C4-2B (cell line): ENCODE data around the gene SIGLEC10.

Experiments
- H3K27ac ChIP-seq: fragments of 450-650 bp; 2 replicates; pipeline ENCODE4 v1.5.1; 2017
- ZFX ChIP-seq: fragments of 450-650 bp; IDR thresholded peaks from 2 replicates; pipeline ENCODE4 v1.6.1; 2017
- TF ChIP-seq, protein P1 (sequence below): fragments of 450-650 bp; conservative IDR thresholded peaks from 2 replicates; pipeline ENCODE4 v1.5.1; 2017; ENCODE audit warnings: mild to moderate bottlenecking

Gene SIGLEC10

DNA sequence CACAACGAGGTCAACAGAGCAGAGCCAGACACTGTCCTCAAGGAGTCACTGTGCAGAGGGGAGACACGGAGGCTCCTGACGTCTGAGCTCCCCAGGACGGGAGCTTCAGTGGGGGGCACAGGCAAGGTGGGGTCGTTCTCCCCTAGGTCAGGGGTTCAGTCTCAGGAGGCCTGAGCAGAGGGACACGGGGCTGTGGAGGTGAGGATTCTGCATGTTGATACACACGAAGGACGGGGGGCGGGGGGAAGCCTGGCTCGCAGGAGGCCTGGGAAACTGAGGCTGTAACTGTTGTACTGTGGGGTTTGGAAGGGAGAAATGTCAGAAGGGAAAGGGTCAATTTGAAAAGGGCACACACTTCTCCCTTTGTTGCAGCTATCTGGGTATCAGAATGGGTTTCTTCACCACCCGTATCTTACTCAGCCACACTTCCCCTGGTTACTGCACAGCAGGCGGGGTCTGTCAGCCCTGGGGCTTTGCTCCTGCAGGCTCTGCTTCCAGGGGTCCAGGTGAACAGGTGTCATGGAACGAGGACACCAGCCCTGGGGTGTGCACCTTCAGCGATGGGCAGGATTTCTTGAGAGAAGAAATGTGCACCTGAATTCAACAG, 41.6 kb upstream of the SIGLEC10 start:
- no peak overlapping the region for H3K27ac ChIP-seq
- TF ChIP-seq, protein P1, sequence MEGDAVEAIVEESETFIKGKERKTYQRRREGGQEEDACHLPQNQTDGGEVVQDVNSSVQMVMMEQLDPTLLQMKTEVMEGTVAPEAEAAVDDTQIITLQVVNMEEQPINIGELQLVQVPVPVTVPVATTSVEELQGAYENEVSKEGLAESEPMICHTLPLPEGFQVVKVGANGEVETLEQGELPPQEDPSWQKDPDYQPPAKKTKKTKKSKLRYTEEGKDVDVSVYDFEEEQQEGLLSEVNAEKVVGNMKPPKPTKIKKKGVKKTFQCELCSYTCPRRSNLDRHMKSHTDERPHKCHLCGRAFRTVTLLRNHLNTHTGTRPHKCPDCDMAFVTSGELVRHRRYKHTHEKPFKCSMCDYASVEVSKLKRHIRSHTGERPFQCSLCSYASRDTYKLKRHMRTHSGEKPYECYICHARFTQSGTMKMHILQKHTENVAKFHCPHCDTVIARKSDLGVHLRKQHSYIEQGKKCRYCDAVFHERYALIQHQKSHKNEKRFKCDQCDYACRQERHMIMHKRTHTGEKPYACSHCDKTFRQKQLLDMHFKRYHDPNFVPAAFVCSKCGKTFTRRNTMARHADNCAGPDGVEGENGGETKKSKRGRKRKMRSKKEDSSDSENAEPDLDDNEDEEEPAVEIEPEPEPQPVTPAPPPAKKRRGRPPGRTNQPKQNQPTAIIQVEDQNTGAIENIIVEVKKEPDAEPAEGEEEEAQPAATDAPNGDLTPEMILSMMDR, result no peak
- TF ChIP-seq ZFX, result no peak

DNA sequence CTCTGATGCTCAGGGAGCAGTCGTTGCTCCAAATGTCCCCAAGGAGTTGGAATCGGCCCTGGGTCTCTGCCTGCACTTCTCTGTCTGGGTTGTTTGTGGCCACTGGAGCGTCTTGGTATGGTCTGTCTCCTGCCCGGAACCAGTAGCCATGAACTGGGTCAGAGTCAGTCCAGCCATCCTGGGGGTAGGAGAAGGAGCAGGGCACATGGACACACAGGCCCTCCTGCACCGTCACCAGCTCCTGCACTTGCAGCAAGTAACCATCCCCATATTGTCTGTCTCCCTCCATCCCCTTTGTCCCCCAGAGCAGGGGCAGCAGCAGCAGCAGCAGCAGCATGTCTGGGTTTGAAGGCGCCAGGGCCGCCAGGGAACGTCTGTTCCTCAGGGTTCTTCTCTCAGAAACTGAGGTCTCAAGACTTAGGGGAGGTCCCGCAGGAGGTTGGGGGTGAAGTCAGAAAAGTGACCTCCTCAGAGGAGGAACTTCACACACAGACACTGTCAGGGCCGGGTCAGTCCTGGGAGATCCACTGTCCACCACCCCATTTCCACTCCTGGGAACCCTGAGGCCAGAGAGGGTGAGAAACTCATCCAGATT, 40.7 kb upstream of the SIGLEC10 start, which contains the start of gene SIGLEC8:
TSS of gene SIGLEC8 (minus strand) at position 404 of the 595 bp plus-strand sequence. CDS start at position 337, 67 bp downstream.
- no peak within 1 kb of the TSS for H3K27ac ChIP-seq
- TF ChIP-seq ZFX, result no peak
- TF ChIP-seq, protein P1, result no peak

- no peak for TF ChIP-seq ZFX
- TF ChIP-seq, protein P1, result no peak
These were observed 40.0 kb upstream of the SIGLEC10 start for GRCh38 chr19:51457351-51458013.

DNA sequence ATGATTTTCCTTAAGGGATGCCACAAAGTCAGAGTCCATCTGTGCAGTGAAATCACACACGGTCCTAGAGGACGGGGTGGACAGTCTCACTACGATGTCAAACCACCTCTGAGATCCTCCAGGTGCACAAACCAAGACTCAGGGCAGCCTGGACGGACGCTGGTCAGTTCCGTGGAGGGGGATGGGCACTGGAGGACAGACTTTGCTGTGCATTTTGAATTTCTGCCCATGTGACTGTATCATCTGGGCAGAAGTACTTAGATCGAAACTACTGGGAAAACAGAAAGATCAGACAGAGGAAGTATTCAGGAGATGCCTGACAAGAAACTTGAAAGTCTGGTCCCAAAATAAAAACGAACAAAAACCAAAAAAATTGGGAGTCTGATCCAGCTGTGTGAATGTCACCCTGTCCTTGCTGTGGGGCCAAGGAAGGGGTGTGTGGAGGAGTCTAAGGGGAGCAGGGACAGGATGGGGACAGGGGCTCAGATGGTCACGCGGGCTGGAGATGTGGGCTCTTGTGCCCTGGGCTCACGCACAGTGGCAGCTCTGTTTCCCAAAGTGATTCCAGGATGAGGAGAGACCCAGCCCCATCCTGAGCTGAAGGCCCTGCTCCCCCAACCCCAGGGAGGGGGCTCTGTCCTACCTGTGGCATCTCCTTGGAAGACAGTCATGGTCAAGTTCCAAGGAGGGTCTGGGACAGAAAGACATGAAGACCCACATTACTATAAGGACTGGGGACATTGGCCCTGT, 39.3 kb upstream of the SIGLEC10 start:
- H3K27ac ChIP-seq, result no peak overlapping the region
- TF ChIP-seq, protein P1, result no peak
- no peak for TF ChIP-seq ZFX

More at GRCh38 chr19:51457351-51458013, 40.0 kb upstream of the SIGLEC10 start:
- no peak overlapping the region for H3K27ac ChIP-seq

DNA sequence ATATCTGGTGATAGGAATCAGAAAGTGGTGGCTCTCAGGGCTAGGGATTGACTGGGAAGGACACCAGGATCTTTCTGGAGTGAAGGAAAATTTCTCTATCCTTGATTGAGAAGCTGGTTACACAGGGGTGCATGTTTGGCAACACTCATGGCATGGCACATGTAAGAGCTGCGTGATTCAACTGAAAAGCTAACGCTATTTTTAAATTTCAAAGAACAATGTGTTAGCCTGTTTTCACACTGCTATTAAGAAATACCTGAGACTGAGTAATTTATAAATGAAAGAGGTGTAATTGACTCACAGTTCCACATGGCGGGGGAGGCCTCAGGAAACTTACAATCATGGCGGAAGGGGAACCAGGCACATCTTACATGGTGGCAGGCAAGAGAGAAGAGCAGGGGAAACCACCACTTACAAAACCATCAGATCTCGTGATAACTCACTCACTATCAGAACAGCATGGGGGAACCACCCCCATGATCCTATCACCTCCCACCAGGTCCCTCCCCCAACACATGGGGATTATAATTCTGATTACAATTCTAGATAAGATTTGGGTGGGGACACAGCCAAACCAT, 33.4 kb upstream of the SIGLEC10 start:
- TF ChIP-seq ZFX, result no peak
- TF ChIP-seq, protein P1, result no peak
- no peak overlapping the region for H3K27ac ChIP-seq

DNA sequence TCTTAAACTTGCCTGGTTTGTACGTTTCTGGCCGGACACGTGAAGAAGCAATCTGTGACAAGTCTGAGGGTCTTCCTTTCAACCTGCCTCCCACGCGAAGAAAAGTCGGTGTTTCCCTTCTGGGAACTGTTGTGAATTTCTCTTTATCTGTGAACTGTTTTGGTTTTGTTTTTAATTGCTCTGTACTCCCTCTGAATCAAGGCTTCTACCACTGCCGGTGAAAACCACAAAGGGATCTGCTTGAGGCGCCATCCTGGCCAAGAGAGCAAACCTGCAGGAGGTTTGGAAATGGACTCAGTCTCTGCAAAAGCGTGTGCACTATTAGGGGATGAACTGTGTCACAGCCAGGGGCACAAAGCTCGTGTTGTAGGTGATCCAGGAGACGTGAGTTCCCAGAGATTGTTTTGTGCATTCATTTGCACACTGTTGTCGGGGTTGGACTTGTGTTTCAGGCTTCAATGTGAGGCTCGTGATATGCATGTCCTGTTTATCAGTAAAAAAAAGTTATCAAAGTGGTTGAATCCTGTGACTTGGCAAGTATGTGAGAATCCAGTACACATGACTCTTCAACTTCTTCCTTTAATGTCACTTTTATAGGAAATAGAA, 31.1 kb upstream of the SIGLEC10 start:
- TF ChIP-seq ZFX, result no peak
- TF ChIP-seq, protein P1, result no peak
- no peak overlapping the region for H3K27ac ChIP-seq
